Right lobe of liver (tissue), 4 donors: ENCODE data around the gene EPHA3.

Experiments used
- CTCF ChIP-seq, 4 donors: fragments of 200-600 bp in 3 of 4; fragments of 450-650 bp in 1 of 4; IDR thresholded peaks; one replicate each; pipeline versions ENCODE4 v1.5.1 to v1.8.0; 2016 to 2022; ENCODE audit warnings: antibody characterized with exemption in 4 of 4, mild to moderate bottlenecking in 2 of 4
- POLR2A ChIP-seq: fragments of 450-650 bp; IDR thresholded peaks from one replicate; pipeline ENCODE4 v1.6.1; 2017; ENCODE audit warnings: antibody characterized with exemption, mild to moderate bottlenecking
- donor health status: DM: no; HTN: no; CAD: no.
- donor health status: DM: no; HTN: no; CAD: no.
- donor health status: DM: no; HTN: yes; CAD: no.

- TF ChIP-seq CTCF (IDR thresholded peaks at IDR 0.05) (no peak), POLR2A (no peak)
These were observed 312.3 kb downstream of the EPHA3 start for GRCh38 chr3:89419647-89420241.
